Urinary bladder (tissue), 4 donors: ENCODE measurements around the gene HP1BP3. TPM values are rescaled to one million over a fixed set of nuclear protein-coding genes. Genes with fewer than 3 reads are reported as not detected.

Experiments
- DNase-seq: peaks from one replicate; pipeline ENCODE4 v3.0.0-alpha.2; 2015; ENCODE audit errors: extremely low spot score
- H3K27ac ChIP-seq: one replicate; pipeline ENCODE4 v1.5.1; 2013; ENCODE audit warnings: low read depth, mild to moderate bottlenecking, moderate library complexity
- H3K36me3 ChIP-seq: one replicate; pipeline ENCODE4 v1.6.1; 2013; ENCODE audit warnings: mild to moderate bottlenecking, moderate library complexity; ENCODE audit not compliant: insufficient read depth
- H3K4me1 ChIP-seq: one replicate; pipeline ENCODE4 v1.6.1; 2013; ENCODE audit warnings: mild to moderate bottlenecking, moderate library complexity; ENCODE audit not compliant: insufficient read depth
- H3K4me3 ChIP-seq: one replicate; pipeline ENCODE4 v1.5.1; 2013; ENCODE audit warnings: low read depth, low read length
- WGBS: extraction: QIAGEN DNeasy Blood & Tissue Kit; methylation state at CpG from one replicate; pipeline ENCODE4 v1.1.7; 2013; 5-methylcytosine and 5-hydroxymethylcytosine counted together
- polyA plus RNA-seq: library from polyadenylated mRNA; stranded (reverse); fragments of 200-250 nt; gene quantifications from one replicate; pipeline ENCODE4 v1.2.3, GENCODE V29; 2013
- total RNA-seq: library from RNA; depleted of rRNA; stranded (reverse); fragments of >200 nt; gene quantifications from one replicate; pipeline ENCODE4 v1.2.3, GENCODE V29; 2014
- donor health status: healthy with polysubstance abuse.
- donor health status: healthy.

HP1BP3 gene
- total and polyA plus RNA-seq, 2 donors: 186 to 385 TPM

DNA sequence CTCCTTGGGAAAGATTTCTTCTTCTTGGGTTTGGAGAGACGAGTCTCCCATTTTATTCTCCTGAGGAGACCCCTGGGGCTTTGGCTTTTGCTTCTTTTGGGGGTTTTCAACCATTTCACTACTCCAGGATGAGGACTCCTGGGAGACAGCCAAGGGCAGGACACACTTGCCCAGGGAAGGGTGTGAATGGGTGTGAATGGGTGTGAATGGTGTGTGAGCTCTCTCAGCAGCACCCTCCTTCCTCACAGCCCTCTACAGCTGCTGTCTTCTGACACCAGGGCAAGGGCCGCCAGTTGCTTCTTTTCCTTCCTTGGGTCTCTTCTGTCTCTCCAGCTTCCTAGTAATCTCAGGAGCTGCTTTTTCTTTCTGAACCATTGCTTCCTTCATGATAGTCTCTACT lies 93.5 kb downstream of the HP1BP3 start:
- H3K4me3 ChIP-seq: no peak overlapping the region
- 65% methylated on average over 2 of the region's 2 CpGs for WGBS
- no peak for DNase-seq

More for the DNA sequence above, 93.5 kb downstream of the HP1BP3 start:
- H3K27ac ChIP-seq: no peak overlapping the region
- no peaks in the 10 kb centered on the region for H3K36me3 ChIP-seq
- no peaks in the 10 kb centered on the region for H3K4me1 ChIP-seq

Other genes starting within 250 kb of the HP1BP3 start
- gene FAM43B, start 234.7 kb downstream of the HP1BP3 start, total RNA-seq: 1.1 TPM
- 0.37 TPM for gene FAM43B, start 234.7 kb downstream of the HP1BP3 start, polyA plus RNA-seq
- gene CDA, start 198.2 kb downstream of the HP1BP3 start, total RNA-seq: 0.53 TPM
- gene CDA, start 198.2 kb downstream of the HP1BP3 start, polyA plus RNA-seq: 5.1 TPM
- gene PINK1, start 153.8 kb downstream of the HP1BP3 start, total RNA-seq: 37.3 TPM
- gene PINK1, start 153.8 kb downstream of the HP1BP3 start, polyA plus RNA-seq: 112 TPM
- 132 TPM for gene DDOST, start 125.9 kb downstream of the HP1BP3 start, total RNA-seq
- gene DDOST, start 125.9 kb downstream of the HP1BP3 start, polyA plus RNA-seq: 169 TPM
- gene KIF17, start 69.3 kb downstream of the HP1BP3 start, total RNA-seq: 2.0 TPM
- gene KIF17, start 69.3 kb downstream of the HP1BP3 start, polyA plus RNA-seq: 3.2 TPM
- not detected for gene SH2D5, start 54.6 kb downstream of the HP1BP3 start, total RNA-seq
- gene SH2D5, start 54.6 kb downstream of the HP1BP3 start, polyA plus RNA-seq: 0.10 TPM